SJSA1 (cell line): ENCODE results near the gene TLR3. TPM values are rescaled to one million over a fixed set of nuclear protein-coding genes. Genes with fewer than 3 reads are reported as not detected.
A peak's percentile ranks its signal among the peaks of the same experiment; 100 is the strongest.
"Not testable (repeated sequence)": the region's sequence is repeated elsewhere in the genome, so short reads cannot be mapped to it uniquely, and the experiment has no call there.

Source experiments
- DNase-seq, 2 experiments: peaks; one replicate each; pipeline ENCODE4 v3.0.0-alpha.2; 2015 to 2020; ENCODE audit warnings: low spot score in 2 of 2, low read depth in 1 of 2
- H3K27ac ChIP-seq: fragments of 250-450 bp; sonication (Bioruptor Pico); 2 replicates; pipeline ENCODE4 v1.5.1; 2020; ENCODE audit warnings: mild to moderate bottlenecking, moderate library complexity
- H3K27me3 ChIP-seq: fragments of 250-450 bp; sonication (Bioruptor Pico); replicated peaks from 2 replicates; pipeline ENCODE4 v1.5.1; 2020; ENCODE audit warnings: mild to moderate bottlenecking, moderate library complexity
- H3K36me3 ChIP-seq: fragments of 250-450 bp; sonication (Bioruptor Pico); 2 replicates; pipeline ENCODE4 v1.5.1; 2020; ENCODE audit warnings: mild to moderate bottlenecking
- H3K4me1 ChIP-seq: fragments of 250-450 bp; sonication (Bioruptor Pico); replicated peaks from 2 replicates; pipeline ENCODE4 v1.6.1; 2021; ENCODE audit warnings: mild to moderate bottlenecking
- H3K4me3 ChIP-seq: fragments of 250-450 bp; sonication (Bioruptor Pico); 2 replicates; pipeline ENCODE4 v1.5.1; 2020; ENCODE audit warnings: mild to moderate bottlenecking
- H3K9me3 ChIP-seq: fragments of 250-450 bp; sonication (Bioruptor Pico); replicated peaks from 2 replicates; pipeline ENCODE4 v1.5.1; 2020; ENCODE audit warnings: mild to moderate bottlenecking
- total RNA-seq: library from RNA; depleted of rRNA; stranded (reverse); fragments of >200 nt; shearing (Covaris generic); gene quantifications from 2 replicates; pipeline ENCODE4 v1.2.3, GENCODE V29; 2014

The TLR3 gene
- total RNA-seq, 1 experiment from 2014 or later: 3.4 TPM

DNA sequence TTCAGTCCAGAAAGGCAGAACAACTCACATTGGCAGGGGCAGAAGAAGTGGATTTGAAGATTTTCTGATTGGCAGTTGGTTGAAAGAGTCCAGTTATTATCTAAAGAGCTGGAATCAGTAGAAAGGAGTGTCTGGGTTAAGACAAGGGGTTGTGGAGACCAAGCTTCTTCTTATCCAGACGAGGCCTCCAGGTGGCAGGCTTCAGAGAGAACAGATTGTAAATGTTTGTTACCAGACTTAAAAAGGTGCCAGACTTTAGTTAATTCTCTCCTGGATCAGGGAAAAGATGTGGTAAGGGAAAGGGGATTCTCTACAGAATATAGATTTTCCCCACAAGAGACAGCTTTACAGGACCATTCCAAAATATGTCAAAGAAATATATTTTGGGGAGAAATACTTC lies 36.7 kb upstream of the TLR3 start:
- DNase-seq: no peak
- no peak overlapping the region for H3K27ac ChIP-seq
- H3K4me3 ChIP-seq: no peak overlapping the region
- H3K27me3 ChIP-seq: no peaks in the 10 kb centered on the region
- no peaks in the 10 kb centered on the region for H3K9me3 ChIP-seq
- H3K4me1 ChIP-seq: peaks cover 17% of the 10 kb centered on the region
- no peaks in the 10 kb centered on the region for H3K36me3 ChIP-seq

DNA sequence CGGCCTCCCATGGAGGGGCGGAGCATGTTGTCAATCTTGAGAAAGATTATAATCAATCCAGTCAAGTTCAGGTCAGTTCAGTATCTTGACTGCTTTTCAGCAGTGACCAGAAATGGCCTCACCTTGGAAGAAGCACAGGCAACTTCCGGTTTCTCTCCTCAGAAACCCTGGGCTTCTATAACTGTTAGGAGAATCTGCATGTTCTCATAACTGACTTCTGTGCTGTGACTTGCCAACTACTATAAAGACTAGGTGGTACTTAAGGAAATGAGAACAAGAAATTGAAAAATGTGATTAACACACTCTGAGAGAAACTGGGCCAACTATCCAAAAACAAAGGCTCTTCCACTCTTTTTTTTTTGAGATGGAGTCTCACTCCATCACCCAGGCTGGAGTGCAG lies 35.9 kb upstream of the TLR3 start:
- Histone ChIP-seq H3K27ac (no peak overlapping the region), H3K9me3 (no peaks in the 10 kb centered on the region), H3K4me1 (peaks cover 17% of the 10 kb centered on the region), H3K4me3 (no peak overlapping the region), H3K36me3 (no peaks in the 10 kb centered on the region), H3K27me3 (no peaks in the 10 kb centered on the region)
- no peak for DNase-seq

GRCh38 chr4:186034613-186035012 lies 34.3 kb upstream of the TLR3 start:
- not testable (repeated sequence) for H3K4me1 ChIP-seq, H3K27ac ChIP-seq, H3K36me3 ChIP-seq, DNase-seq, H3K9me3 ChIP-seq, H3K27me3 ChIP-seq, H3K4me3 ChIP-seq

- no peak overlapping the region for H3K4me3 ChIP-seq
- no peaks in the 10 kb centered on the region for H3K36me3 ChIP-seq
- no peak for DNase-seq
- H3K4me1 ChIP-seq: no peaks in the 10 kb centered on the region
- no peak overlapping the region for H3K27ac ChIP-seq
- peaks cover 8% of the 10 kb centered on the region for H3K27me3 ChIP-seq
- no peaks in the 10 kb centered on the region for H3K9me3 ChIP-seq
Measured at GRCh38 chr4:186036976-186037581, 31.9 kb upstream of the TLR3 start.

DNA sequence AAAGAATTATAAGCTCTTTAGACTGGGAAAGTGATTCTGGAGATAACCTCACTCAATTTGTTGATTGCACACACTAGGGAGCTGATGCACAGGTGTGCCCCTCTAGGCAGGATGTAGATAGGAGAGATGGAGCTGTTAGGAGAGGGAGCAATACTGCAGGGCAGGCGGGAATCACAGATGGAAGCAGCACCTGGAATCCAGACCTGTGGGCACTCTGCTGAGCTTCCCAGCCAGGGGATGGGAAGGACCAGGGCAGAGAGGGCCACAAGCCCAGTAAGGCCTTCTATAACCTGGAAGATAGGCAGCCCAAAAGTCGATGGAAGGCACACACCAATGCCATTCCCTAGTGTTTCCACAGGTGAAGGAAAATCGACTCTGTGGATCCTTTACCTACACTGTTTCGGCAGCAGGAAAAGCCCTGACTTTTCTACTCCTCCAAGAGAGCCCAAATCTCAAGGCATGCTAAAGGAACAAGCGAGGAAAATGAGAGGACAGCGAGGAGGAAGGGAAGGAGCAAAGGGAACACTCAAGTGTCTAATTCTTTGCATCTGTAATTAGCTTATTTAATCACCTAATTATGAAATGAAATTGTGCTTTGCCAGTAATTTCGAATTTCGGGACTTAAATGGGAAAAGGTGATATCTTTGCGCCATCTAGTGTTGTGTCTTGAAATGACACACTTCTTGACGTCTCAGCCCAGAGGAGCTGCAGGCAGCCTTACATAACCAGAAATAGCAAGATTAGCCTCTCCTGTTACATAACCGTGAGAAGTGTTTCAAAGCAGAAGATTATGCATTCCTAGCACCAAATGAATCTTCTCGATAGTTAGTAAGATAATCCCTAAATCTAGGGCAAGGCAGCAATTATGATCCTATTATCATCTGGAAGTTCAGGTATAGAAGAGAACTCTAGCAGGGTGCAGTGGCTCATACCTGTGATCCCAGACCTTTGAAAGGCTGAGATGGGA lies 31.0 kb upstream of the TLR3 start:
- Histone ChIP-seq H3K27ac (no peak overlapping the region), H3K36me3 (no peaks in the 10 kb centered on the region), H3K27me3 (peaks cover 8% of the 10 kb centered on the region), H3K4me3 (no peak overlapping the region), H3K4me1 (no peaks in the 10 kb centered on the region), H3K9me3 (no peaks in the 10 kb centered on the region)
- DNase-seq: peak in 1 of 2 experiments; percentile 60

GRCh38 chr4:186039697-186040096 lies 29.3 kb upstream of the TLR3 start:
- no peaks in the 10 kb centered on the region for H3K9me3 ChIP-seq
- H3K36me3 ChIP-seq: no peaks in the 10 kb centered on the region
- H3K4me3 ChIP-seq: no peak overlapping the region
- no peak overlapping the region for H3K27ac ChIP-seq
- no peaks in the 10 kb centered on the region for H3K4me1 ChIP-seq
- no peak for DNase-seq
- peaks cover 8% of the 10 kb centered on the region for H3K27me3 ChIP-seq

GRCh38 chr4:186040316-186040715 lies 28.6 kb upstream of the TLR3 start:
- H3K4me1 ChIP-seq: no peaks in the 10 kb centered on the region
- DNase-seq: no peak
- no peaks in the 10 kb centered on the region for H3K9me3 ChIP-seq

GRCh38 chr4:186047501-186047900 lies 21.5 kb upstream of the TLR3 start:
- not testable (repeated sequence) for H3K36me3 ChIP-seq, H3K4me1 ChIP-seq, DNase-seq, H3K27me3 ChIP-seq, H3K27ac ChIP-seq, H3K4me3 ChIP-seq, H3K9me3 ChIP-seq

More at GRCh38 chr4:186040316-186040715, 28.6 kb upstream of the TLR3 start:
- Histone ChIP-seq H3K4me3 (no peak overlapping the region), H3K27me3 (peaks cover 8% of the 10 kb centered on the region), H3K36me3 (no peaks in the 10 kb centered on the region), H3K27ac (no peak overlapping the region)

DNA sequence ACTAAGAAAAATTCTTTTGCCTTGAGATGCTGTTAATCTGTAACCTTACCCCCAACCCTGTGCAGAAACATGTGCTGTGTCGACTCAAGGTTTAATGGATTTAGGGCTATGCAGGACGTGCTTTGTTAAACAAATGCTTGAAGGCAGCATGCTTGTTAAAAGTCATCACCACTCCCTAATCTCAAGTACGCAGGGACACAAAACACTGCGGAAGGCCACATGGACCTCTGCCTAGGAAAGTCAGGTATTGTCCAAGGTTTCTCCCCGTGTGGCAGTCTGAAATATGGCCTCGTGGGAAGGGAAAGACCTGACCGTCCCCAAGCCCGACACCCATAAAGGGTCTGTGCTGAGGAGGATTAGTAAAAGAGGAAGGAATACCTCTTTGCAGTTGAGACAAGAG lies 18.8 kb upstream of the TLR3 start:
- not testable (repeated sequence) for DNase-seq, H3K9me3 ChIP-seq, H3K4me1 ChIP-seq, H3K27ac ChIP-seq, H3K36me3 ChIP-seq, H3K27me3 ChIP-seq, H3K4me3 ChIP-seq

DNA sequence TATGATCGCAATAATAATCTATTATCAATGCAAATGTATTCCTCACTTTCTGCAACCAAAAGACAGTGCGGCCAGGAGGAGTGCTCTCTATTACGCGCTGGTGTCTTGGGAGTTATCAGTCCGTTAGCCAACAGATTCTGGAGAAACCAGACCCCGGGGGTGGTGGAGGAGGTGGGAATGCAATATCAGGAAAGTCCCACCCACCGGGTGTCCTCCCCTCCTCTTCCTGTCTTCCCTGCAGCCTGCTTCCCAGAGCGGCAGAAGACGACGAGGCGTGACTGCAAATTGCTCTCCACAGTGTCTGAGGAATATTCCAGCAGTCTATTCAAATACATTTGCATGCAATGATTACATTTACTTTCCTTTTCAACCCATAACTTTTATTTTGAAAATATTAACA lies 17.9 kb upstream of the TLR3 start:
- Histone ChIP-seq H3K36me3 (no peaks in the 10 kb centered on the region), H3K4me3 (no peak overlapping the region), H3K27ac (no peak overlapping the region), H3K27me3 (no peaks in the 10 kb centered on the region), H3K4me1 (no peaks in the 10 kb centered on the region), H3K9me3 (no peaks in the 10 kb centered on the region)
- no peak for DNase-seq

- no peak for DNase-seq
- Histone ChIP-seq H3K27ac (no peak overlapping the region), H3K27me3 (no peaks in the 10 kb centered on the region), H3K36me3 (no peaks in the 10 kb centered on the region), H3K4me3 (no peak overlapping the region), H3K4me1 (no peaks in the 10 kb centered on the region), H3K9me3 (no peaks in the 10 kb centered on the region)
Measured at GRCh38 chr4:186058253-186058979, 10.5 kb upstream of the TLR3 start.

DNA sequence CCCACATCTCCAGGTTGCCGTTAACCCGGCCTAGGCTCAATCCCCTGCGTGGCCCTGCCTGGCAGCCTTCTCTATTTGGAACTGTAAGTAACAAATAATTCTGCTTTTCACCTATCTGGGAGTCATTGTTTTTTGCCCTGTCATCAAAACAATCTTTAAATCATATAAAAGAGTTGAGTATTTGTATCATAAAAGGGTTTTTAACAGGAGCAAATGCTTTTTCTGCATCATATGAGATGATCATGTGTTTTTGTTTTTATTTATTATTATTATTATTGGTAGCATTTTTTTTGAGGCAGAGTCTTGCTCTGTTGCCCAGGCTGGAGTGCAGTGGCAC lies 10.0 kb upstream of the TLR3 start:
- no peak overlapping the region for H3K27ac ChIP-seq

DNA sequence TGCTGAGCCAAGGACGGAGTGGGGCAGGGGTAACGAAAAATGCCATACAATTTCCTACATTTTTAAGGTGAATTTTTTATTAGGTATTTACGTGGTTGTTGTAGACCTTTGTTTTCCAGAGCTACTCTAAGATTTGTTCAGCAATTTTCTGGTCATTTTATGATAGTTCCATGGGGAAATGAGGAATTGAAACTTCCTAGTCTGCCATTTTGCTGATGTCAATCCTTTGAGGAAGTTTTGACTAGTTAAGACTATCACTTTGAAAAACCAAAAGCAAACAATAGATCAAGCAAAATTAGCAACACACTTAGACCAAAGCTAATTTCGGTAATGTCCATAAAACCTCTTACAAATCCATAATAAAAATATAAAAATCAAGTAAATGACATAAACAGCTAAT lies 7.0 kb upstream of the TLR3 start:
- Histone ChIP-seq H3K36me3 (no peaks in the 10 kb centered on the region), H3K4me3 (no peak overlapping the region), H3K27me3 (no peaks in the 10 kb centered on the region; the same call in 1 of the 2 replicates), H3K9me3 (no peaks in the 10 kb centered on the region), H3K4me1 (no peaks in the 10 kb centered on the region), H3K27ac (no peak overlapping the region)
- DNase-seq: no peak

More for the DNA sequence above, 10.0 kb upstream of the TLR3 start:
- H3K9me3 ChIP-seq: no peaks in the 10 kb centered on the region
- no peaks in the 10 kb centered on the region for H3K4me1 ChIP-seq
- no peak for DNase-seq
- no peaks in the 10 kb centered on the region; the same call in 1 of the 2 replicates for H3K27me3 ChIP-seq
- H3K36me3 ChIP-seq: no peaks in the 10 kb centered on the region
- no peak overlapping the region for H3K4me3 ChIP-seq
